H9 (cell line): ENCODE measurements around the gene NHS. TPM values are rescaled to one million over a fixed set of nuclear protein-coding genes. Genes with fewer than 3 reads are reported as not detected.

Experiments
- DNase-seq: peaks from one replicate; pipeline ENCODE4 v3.0.0-alpha.2; 2017
- H2AFZ ChIP-seq: one replicate; pipeline ENCODE4 v1.6.1; 2013; ENCODE audit warnings: mild to moderate bottlenecking, low read length, control low read depth, moderate library complexity
- H2AK5ac ChIP-seq: 2 replicates; pipeline ENCODE4 v1.6.1; 2013; ENCODE audit warnings: low read length, control low read depth, mixed read lengths; ENCODE audit not compliant: insufficient read length
- H2BK120ac ChIP-seq: one replicate; pipeline ENCODE4 v1.6.1; 2013; ENCODE audit warnings: low read depth, mild to moderate bottlenecking, low read length, control low read depth, inconsistent platforms; ENCODE audit not compliant: poor library complexity, severe bottlenecking
- H2BK12ac ChIP-seq: 2 replicates; pipeline ENCODE4 v1.6.1; 2013; ENCODE audit warnings: low read length, control low read depth, mixed read lengths, low read depth; ENCODE audit not compliant: insufficient read length
- H2BK15ac ChIP-seq: 2 replicates; pipeline ENCODE4 v1.6.1; 2013; ENCODE audit warnings: low read depth, low read length, control low read depth
- H2BK20ac ChIP-seq: one replicate; pipeline ENCODE4 v1.6.1; 2013; ENCODE audit warnings: low read depth, mild to moderate bottlenecking, low read length, control low read depth, inconsistent platforms; ENCODE audit not compliant: poor library complexity, severe bottlenecking
- H2BK5ac ChIP-seq: 2 replicates; pipeline ENCODE4 v1.6.1; 2013; ENCODE audit warnings: low read length, control low read depth, mixed read lengths; ENCODE audit not compliant: insufficient read length
- H3K14ac ChIP-seq: 2 replicates; pipeline ENCODE4 v1.6.1; 2013; ENCODE audit warnings: low read length, control low read depth; ENCODE audit not compliant: insufficient read depth
- H3K18ac ChIP-seq: 2 replicates; pipeline ENCODE4 v1.6.1; 2013; ENCODE audit warnings: low read depth, mild to moderate bottlenecking, mixed read lengths, low read length, control low read depth; ENCODE audit not compliant: insufficient read length
- H3K23ac ChIP-seq: 2 replicates; pipeline ENCODE4 v1.6.1; 2013; ENCODE audit warnings: low read length, control low read depth, mixed read lengths, low read depth; ENCODE audit not compliant: insufficient read length
- H3K23me2 ChIP-seq: 2 replicates; pipeline ENCODE4 v1.6.1; 2013; ENCODE audit warnings: low read depth, mild to moderate bottlenecking, mixed read lengths, low read length, control low read depth; ENCODE audit not compliant: insufficient read length, poor library complexity, severe bottlenecking
- H3K27ac ChIP-seq: 2 replicates; pipeline ENCODE4 v1.5.1; 2013; ENCODE audit warnings: low read length, control low read depth, mixed read lengths, low read depth; ENCODE audit not compliant: insufficient read length
- H3K27me3 ChIP-seq: 2 replicates; pipeline ENCODE4 v1.6.1; 2013; ENCODE audit warnings: low read length, control low read depth, inconsistent platforms; ENCODE audit not compliant: insufficient read depth
- H3K4ac ChIP-seq: 2 replicates; pipeline ENCODE4 v1.6.1; 2013; ENCODE audit warnings: low read depth, mild to moderate bottlenecking, control low read depth, inconsistent platforms, low read length, moderate library complexity
- H3K4me1 ChIP-seq: 2 replicates; pipeline ENCODE4 v1.6.1; 2013; ENCODE audit warnings: low read length, control low read depth, inconsistent platforms; ENCODE audit not compliant: insufficient read depth
- H3K4me2 ChIP-seq: 2 replicates; pipeline ENCODE4 v1.6.1; 2013; ENCODE audit warnings: low read length, control low read depth, mixed read lengths; ENCODE audit not compliant: insufficient read length, insufficient read depth
- H3K56ac ChIP-seq: 2 replicates; pipeline ENCODE4 v1.6.1; 2013; ENCODE audit warnings: low read depth, mild to moderate bottlenecking, mixed read lengths, low read length, control low read depth; ENCODE audit not compliant: insufficient read length
- H3K79me1 ChIP-seq: 2 replicates; pipeline ENCODE4 v1.6.1; 2013; ENCODE audit warnings: low read depth, mild to moderate bottlenecking, moderate library complexity, low read length, control low read depth, inconsistent platforms; ENCODE audit not compliant: insufficient read depth, poor library complexity, severe bottlenecking
- H3K79me2 ChIP-seq: 2 replicates; pipeline ENCODE4 v1.6.1; 2013; ENCODE audit warnings: low read length, control low read depth, inconsistent platforms; ENCODE audit not compliant: insufficient read depth
- H3K9ac ChIP-seq: 2 replicates; pipeline ENCODE4 v1.6.1; 2013; ENCODE audit warnings: low read length, control low read depth, mixed read lengths; ENCODE audit not compliant: insufficient read length; ENCODE audit errors: extremely low read depth
- H3K9me3 ChIP-seq: one replicate; pipeline ENCODE4 v1.6.1; 2013; ENCODE audit warnings: low read depth, low read length, inconsistent platforms; ENCODE audit not compliant: control insufficient read depth
- H3T11ph ChIP-seq: one replicate; pipeline ENCODE4 v1.6.1; 2013; ENCODE audit warnings: mild to moderate bottlenecking, low read length, control low read depth, inconsistent platforms
- H4K20me1 ChIP-seq: one replicate; pipeline ENCODE4 v1.6.1; 2013; ENCODE audit not compliant: control insufficient read depth, insufficient read length, insufficient read depth
- H4K5ac ChIP-seq: 2 replicates; pipeline ENCODE4 v1.6.1; 2013; ENCODE audit warnings: low read depth, mild to moderate bottlenecking, mixed read lengths, low read length, control low read depth; ENCODE audit not compliant: insufficient read length
- H4K8ac ChIP-seq: replicated peaks from 2 replicates; pipeline ENCODE4 v1.6.1; 2013; ENCODE audit warnings: low read length, control low read depth, mixed read lengths, low read depth; ENCODE audit not compliant: insufficient read length
- H4K91ac ChIP-seq: 2 replicates; pipeline ENCODE4 v1.6.1; 2013; ENCODE audit warnings: low read depth, mild to moderate bottlenecking, moderate library complexity, mixed read lengths, low read length, control low read depth; ENCODE audit not compliant: insufficient read length
- H3K27ac Mint-ChIP-seq, 3 experiments: 2 replicates in 2 of 3; 3 replicates in 1 of 3; pipeline ENCODE4 v1.8.0; 2020 to 2021; ENCODE audit warnings: mixed read lengths in 3 of 3, mild to moderate bottlenecking in 1 of 3, moderate library complexity in 1 of 3
- H3K27me3 Mint-ChIP-seq: 2 replicates; pipeline ENCODE4 v1.8.0; 2021; ENCODE audit warnings: low read depth, mild to moderate bottlenecking, moderate library complexity, mixed read lengths
- H3K36me3 Mint-ChIP-seq, 3 experiments: 2 replicates in 2 of 3; 3 replicates in 1 of 3; pipeline ENCODE4 v1.8.0; 2020 to 2021; ENCODE audit warnings: low read depth in 3 of 3, mixed read lengths in 3 of 3; ENCODE audit not compliant: insufficient read depth in 1 of 3
- H3K4me1 Mint-ChIP-seq, 2 experiments: 2 replicates each; pipeline ENCODE4 v1.8.0; 2020; ENCODE audit warnings: mixed read lengths in 2 of 2
- H3K4me3 Mint-ChIP-seq, 2 experiments: 2 replicates in 1 of 2; 3 replicates in 1 of 2; pipeline ENCODE4 v1.8.0; 2020 to 2021; ENCODE audit warnings: mild to moderate bottlenecking in 2 of 2, mixed read lengths in 2 of 2, moderate library complexity in 1 of 2
- H3K9me3 Mint-ChIP-seq, 2 experiments: 2 replicates in 1 of 2; 3 replicates in 1 of 2; pipeline ENCODE4 v1.8.0; 2020; ENCODE audit warnings: mild to moderate bottlenecking in 2 of 2, mixed read lengths in 2 of 2, moderate library complexity in 1 of 2
- WGBS: extraction: QIAGEN DNeasy Blood & Tissue Kit; methylation state at CpG from one replicate; pipeline ENCODE4 v1.1.7; 2013; ENCODE audit warnings: missing lambda C conversion rate, low lambda C conversion rate, mixed read lengths; ENCODE audit not compliant: insufficient read length; ENCODE audit errors: extremely low coverage; 5-methylcytosine and 5-hydroxymethylcytosine counted together
- total RNA-seq: library from RNA; stranded (reverse); gene quantifications from 2 replicates; pipeline ENCODE4 v1.2.1, GENCODE V29; 2021
- TF ChIP-seq, protein P1 (sequence below): fragments of 200-600 bp; sonication (generic); conservative IDR thresholded peaks from 3 replicates; pipeline ENCODE4 v1.8.0; 2021; ENCODE audit warnings: antibody characterized with exemption, mild to moderate bottlenecking

The NHS gene
- total RNA-seq, 1 experiment from 2014 or later: 8.7 TPM

DNA sequence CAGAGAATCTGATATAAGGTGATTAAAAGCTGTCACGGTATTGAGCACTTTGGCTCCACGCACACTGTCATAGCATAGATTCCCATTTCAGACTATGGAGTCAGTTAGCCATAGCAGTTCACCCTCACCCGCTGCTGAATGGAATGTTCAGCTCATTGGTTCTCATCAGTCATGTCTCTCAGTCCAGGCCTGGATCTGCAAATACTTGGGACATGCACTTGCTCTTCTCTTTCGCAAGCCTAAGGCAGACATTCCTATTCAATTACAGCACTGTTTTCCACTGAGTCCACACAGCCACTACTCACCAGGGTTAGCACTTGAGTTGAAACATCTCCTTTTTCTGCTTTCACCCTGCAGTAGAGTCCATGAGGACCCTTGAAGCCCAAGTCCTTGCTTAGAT, 331.7 kb downstream of the NHS start:
- H3K27ac Mint-ChIP-seq: no peak overlapping the region
- Histone ChIP-seq H2BK15ac (no peak overlapping the region), H4K20me1 (no peaks in the 10 kb centered on the region), H3K14ac (no peak overlapping the region), H3K79me1 (no peaks in the 10 kb centered on the region), H3K23me2 (no peaks in the 10 kb centered on the region), H3K4ac (no peak overlapping the region), H3K9me3 (no peaks in the 10 kb centered on the region), H2BK5ac (no peak overlapping the region), H3K4me2 (no peak overlapping the region), H3K27ac (no peak overlapping the region), H3K9ac (no peak overlapping the region), H3K27me3 (no peaks in the 10 kb centered on the region), H4K91ac (no peak overlapping the region), H3T11ph (no peak overlapping the region), H2AK5ac (no peak overlapping the region), H3K79me2 (no peaks in the 10 kb centered on the region), H4K8ac (no peak overlapping the region), H2BK120ac (no peak overlapping the region), H2BK12ac (no peak overlapping the region), H3K18ac (no peak overlapping the region), H2AFZ (no peak overlapping the region), H3K56ac (no peak overlapping the region), H3K23ac (no peak overlapping the region), H4K5ac (no peak overlapping the region), H3K4me1 (no peaks in the 10 kb centered on the region), H2BK20ac (no peak overlapping the region)
- H3K4me1 Mint-ChIP-seq: no peaks in the 10 kb centered on the region
- H3K9me3 Mint-ChIP-seq: no peaks in the 10 kb centered on the region
- no CpG with 5 or more reads among the region's 4 CpGs for WGBS
- TF ChIP-seq, protein P1, sequence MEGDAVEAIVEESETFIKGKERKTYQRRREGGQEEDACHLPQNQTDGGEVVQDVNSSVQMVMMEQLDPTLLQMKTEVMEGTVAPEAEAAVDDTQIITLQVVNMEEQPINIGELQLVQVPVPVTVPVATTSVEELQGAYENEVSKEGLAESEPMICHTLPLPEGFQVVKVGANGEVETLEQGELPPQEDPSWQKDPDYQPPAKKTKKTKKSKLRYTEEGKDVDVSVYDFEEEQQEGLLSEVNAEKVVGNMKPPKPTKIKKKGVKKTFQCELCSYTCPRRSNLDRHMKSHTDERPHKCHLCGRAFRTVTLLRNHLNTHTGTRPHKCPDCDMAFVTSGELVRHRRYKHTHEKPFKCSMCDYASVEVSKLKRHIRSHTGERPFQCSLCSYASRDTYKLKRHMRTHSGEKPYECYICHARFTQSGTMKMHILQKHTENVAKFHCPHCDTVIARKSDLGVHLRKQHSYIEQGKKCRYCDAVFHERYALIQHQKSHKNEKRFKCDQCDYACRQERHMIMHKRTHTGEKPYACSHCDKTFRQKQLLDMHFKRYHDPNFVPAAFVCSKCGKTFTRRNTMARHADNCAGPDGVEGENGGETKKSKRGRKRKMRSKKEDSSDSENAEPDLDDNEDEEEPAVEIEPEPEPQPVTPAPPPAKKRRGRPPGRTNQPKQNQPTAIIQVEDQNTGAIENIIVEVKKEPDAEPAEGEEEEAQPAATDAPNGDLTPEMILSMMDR: no peak
- peaks cover 3% of the 10 kb centered on the region for H3K27me3 Mint-ChIP-seq
- DNase-seq: no peak
- no peaks in the 10 kb centered on the region; a peak in 2 of 7 replicates for H3K36me3 Mint-ChIP-seq
- H3K4me3 Mint-ChIP-seq: no peak overlapping the region
